OCI-LY7 (cell line): Measurements from ENCODE around the gene CIZ1. TPM values are rescaled to one million over a fixed set of nuclear protein-coding genes. Genes with fewer than 3 reads are reported as not detected.

Source experiments
- BruUV-seq: library from RNA; stranded (reverse); fragments of 400-500 nt; replicated peaks from 2 replicates; lab custom pipeline; 2021; lab: Mats Ljungman, UMichigan
- CTCF ChIA-PET: fragments of 300-600 bp; sonication (Branson Sonifier 250); formaldehyde crosslinking; loops from one replicate; lab custom pipeline; 2022; ENCODE audit warnings: antibody characterized with exemption; ENCODE audit not compliant: unreplicated experiment; lab: Charles Lee
- POLR2A ChIA-PET: fragments of 300-600 bp; sonication (Branson Sonifier 250); formaldehyde crosslinking; loops from one replicate; lab custom pipeline; 2022; ENCODE audit warnings: antibody characterized with exemption; lab: Charles Lee
- DNase-seq: peaks from one replicate; pipeline ENCODE4 v3.0.0-alpha.2; 2015; ENCODE audit warnings: low spot score
- H2AFZ ChIP-seq: fragments of 200-600 bp; sonication (generic), shearing (Covaris generic); 2 replicates; pipeline ENCODE4 v1.6.1; 2014; ENCODE audit warnings: mild to moderate bottlenecking, antibody characterized with exemption, low read length, moderate library complexity
- H3K27ac ChIP-seq: fragments of 200-600 bp; sonication (generic); 2 replicates; pipeline ENCODE4 v1.5.1; 2014; ENCODE audit warnings: mixed run types, low read depth, mild to moderate bottlenecking, moderate library complexity, low read length, inconsistent platforms; ENCODE audit not compliant: poor library complexity, severe bottlenecking
- H3K36me3 ChIP-seq: fragments of 200-600 bp; sonication (generic); 2 replicates; pipeline ENCODE4 v1.6.1; 2014; ENCODE audit warnings: mild to moderate bottlenecking, antibody characterized with exemption, low read length, moderate library complexity, mixed read lengths; ENCODE audit not compliant: insufficient read depth
- H3K4me1 ChIP-seq: fragments of 200-600 bp; sonication (generic); 2 replicates; pipeline ENCODE4 v1.5.1; 2014; ENCODE audit warnings: mild to moderate bottlenecking, low read length; ENCODE audit not compliant: insufficient read depth, poor library complexity, severe bottlenecking
- H3K4me2 ChIP-seq: fragments of 200-600 bp; sonication (generic); 2 replicates; pipeline ENCODE4 v1.6.1; 2014; ENCODE audit warnings: mild to moderate bottlenecking, low read length
- H3K4me3 ChIP-seq: fragments of 200-600 bp; sonication (generic); 2 replicates; pipeline ENCODE4 v1.5.1; 2014; ENCODE audit warnings: mild to moderate bottlenecking, low read depth, low read length; ENCODE audit not compliant: poor library complexity, severe bottlenecking
- H3K79me2 ChIP-seq: fragments of 200-600 bp; sonication (generic); 2 replicates; pipeline ENCODE4 v1.6.1; 2016; ENCODE audit warnings: low read depth, mild to moderate bottlenecking, low read length, moderate library complexity, mixed read lengths; ENCODE audit not compliant: insufficient read depth
- H3K9me2 ChIP-seq: fragments of 200-600 bp; sonication (generic); 2 replicates; pipeline ENCODE4 v1.6.1; 2016; ENCODE audit warnings: mild to moderate bottlenecking, low read length, mixed read lengths; ENCODE audit not compliant: insufficient read depth
- H3K9me3 ChIP-seq: fragments of 200-600 bp; sonication (generic); 2 replicates; pipeline ENCODE4 v1.6.1; 2014; ENCODE audit warnings: mild to moderate bottlenecking, mixed run types, low read length, mixed read lengths
- H4K20me1 ChIP-seq: fragments of 200-600 bp; sonication (generic); 2 replicates; pipeline ENCODE4 v1.6.1; 2014; ENCODE audit warnings: mild to moderate bottlenecking, antibody characterized with exemption, low read length, moderate library complexity, mixed read lengths; ENCODE audit not compliant: insufficient read depth
- CTCF ChIP-seq: fragments of 200-600 bp; sonication (generic); conservative IDR thresholded peaks from 2 replicates; pipeline ENCODE4 v1.5.1; 2014; ENCODE audit warnings: mild to moderate bottlenecking, antibody characterized with exemption, low read length, moderate library complexity, mixed read lengths
- EZH2phosphoT487 ChIP-seq: fragments of 200-600 bp; sonication (generic); IDR thresholded peaks from 2 replicates; pipeline ENCODE4 v1.6.1; 2018; ENCODE audit warnings: low read depth, borderline replicate concordance, mild to moderate bottlenecking, mixed run types, antibody characterized with exemption, low read length, moderate library complexity, mixed read lengths
- intact Hi-C: fragments of 100-400 bp; cut with micrococcal nuclease; formaldehyde crosslinking; loops from one replicate; pipeline ENCODE4 v1.10.0; 2022; ENCODE audit not compliant: unreplicated experiment
- total RNA-seq, 2 experiments: library from RNA; depleted of rRNA in 1 of 2; stranded (reverse); fragments of >200 nt in 1 of 2; shearing (Covaris generic) in 1 of 2; gene quantifications; 2 replicates each; pipeline ENCODE4 v1.2.3, GENCODE V29; 2014 to 2022

CIZ1 gene
- total RNA-seq, 2 experiments from 2014 or later, result 45.4 to 121 TPM

GRCh38 chr9:128121924-128122808 is 69.2 kb downstream of the CIZ1 start:
- Histone ChIP-seq H3K4me2 (no peak overlapping the region), H2AFZ (no peak overlapping the region), H3K79me2 (peaks cover 21% of the 10 kb centered on the region), H3K36me3 (peaks cover 61% of the 10 kb centered on the region), H3K9me3 (no peaks in the 10 kb centered on the region), H3K4me1 (peaks cover 17% of the 10 kb centered on the region), H3K9me2 (no peaks in the 10 kb centered on the region), H3K27ac (no peak overlapping the region), H3K4me3 (no peak overlapping the region), H4K20me1 (0 out of 2 replicates have a peak, but pooled peaks cover 7% of the 10 kb centered on the region)
- intact Hi-C loops, result no loop called here
- BruUV-seq, result no TSS peak
- DNase-seq, result no peak
- TF ChIP-seq CTCF (no peak), EZH2phosphoT487 (no peak)
- ChIA-PET CTCF (no interaction called here), POLR2A (no interaction called here)

GRCh38 chr9:128121466-128121810 is 69.9 kb downstream of the CIZ1 start:
- Histone ChIP-seq H3K79me2 (peaks cover 14% of the 10 kb centered on the region), H3K36me3 (peaks cover 66% of the 10 kb centered on the region), H3K27ac (no peak overlapping the region), H3K4me1 (peaks cover 17% of the 10 kb centered on the region), H3K9me3 (no peaks in the 10 kb centered on the region), H2AFZ (no peak overlapping the region), H3K4me2 (no peak overlapping the region), H3K4me3 (no peak overlapping the region), H3K9me2 (no peaks in the 10 kb centered on the region), H4K20me1 (0 out of 2 replicates have a peak, but pooled peaks cover 7% of the 10 kb centered on the region)
- BruUV-seq, result no TSS peak
- no peak for DNase-seq
- ChIA-PET POLR2A (no interaction called here), CTCF (no interaction called here)
- TF ChIP-seq CTCF, result no peak
- intact Hi-C loops, result no loop called here
